AG04449 (cell line): Measurements from ENCODE around the gene PIGW.

Source experiments
- CTCF ChIA-PET: fragments of 350-600 bp; formaldehyde crosslinking; extraction: SDS; loops from one replicate; lab custom pipeline; 2021; ENCODE audit warnings: antibody characterized with exemption; lab: Yijun Ruan, JAX
- POLR2A ChIA-PET: fragments of 400-600, 350-600 bp; formaldehyde crosslinking; extraction: SDS; loops from one replicate; lab custom pipeline; 2020; ENCODE audit warnings: antibody characterized with exemption, inconsistent platforms; lab: Yijun Ruan, JAX
- DNase-seq: peaks from one replicate; pipeline ENCODE4 v3.0.0-alpha.2; 2010; ENCODE audit warnings: low read depth, low spot score
- H3K4me3 ChIP-seq: 2 replicates; pipeline ENCODE4 v1.5.1; 2011; ENCODE audit warnings: low read depth, mild to moderate bottlenecking, control low read depth, low read length
- CTCF ChIP-seq: IDR thresholded peaks from one replicate; pipeline ENCODE4 v1.5.1; 2011; ENCODE audit warnings: mild to moderate bottlenecking, moderate library complexity, low read length, control low read depth, inconsistent platforms; ENCODE audit not compliant: insufficient read depth; ENCODE audit errors: missing control alignments

Gene PIGW

GRCh38 chr17:36550491-36551417 lies 16.0 kb downstream of the PIGW start:
- no peak for TF ChIP-seq CTCF
- no peak for DNase-seq
- H3K4me3 ChIP-seq: no peak overlapping the region
- CTCF ChIA-PET: interaction anchor here (1.4 kb wide), 1 partner anchor 50 kb away, joined by 3 read pairs; the partner anchor contains the start of gene MRM1
- POLR2A ChIA-PET: no interaction called here

- ChIA-PET POLR2A (no interaction called here), CTCF (no interaction called here)
- no peak for DNase-seq
- no peak overlapping the region for H3K4me3 ChIP-seq
- no peak for TF ChIP-seq CTCF
These were observed 18.7 kb downstream of the PIGW start for GRCh38 chr17:36553459-36553858.

GRCh38 chr17:36566081-36566480 lies 31.3 kb downstream of the PIGW start:
- no peak for DNase-seq
- ChIA-PET POLR2A (no interaction called here), CTCF (interaction anchor here (0.6 to 1.5 kb wide), 2 partner anchors 10 to 13 kb away, joined by 3 read pairs; no protein-coding TSS in a partner anchor)
- no peak overlapping the region for H3K4me3 ChIP-seq
- no peak for TF ChIP-seq CTCF

- CTCF ChIA-PET: no interaction called here
- POLR2A ChIA-PET: interaction anchor here (1.0 kb wide), 1 partner anchor 11 kb away, joined by 3 read pairs; no protein-coding TSS in a partner anchor
- no peak for TF ChIP-seq CTCF
These were observed 40.2 kb downstream of the PIGW start for GRCh38 chr17:36575028-36575427.

GRCh38 chr17:36576793-36577192 lies 42.0 kb downstream of the PIGW start:
- TF ChIP-seq CTCF: no peak
- POLR2A ChIA-PET: no interaction called here
- no peak for DNase-seq
- CTCF ChIA-PET: no interaction called here
- no peak overlapping the region for H3K4me3 ChIP-seq

More at GRCh38 chr17:36575028-36575427, 40.2 kb downstream of the PIGW start:
- no peak overlapping the region for H3K4me3 ChIP-seq
- no peak for DNase-seq

GRCh38 chr17:36578671-36579070 lies 43.9 kb downstream of the PIGW start:
- CTCF ChIA-PET: interaction anchor here (1.4 kb wide), 1 partner anchor 12 kb away, joined by 3 read pairs; no protein-coding TSS in a partner anchor
- H3K4me3 ChIP-seq: no peak overlapping the region
- POLR2A ChIA-PET: no interaction called here
- TF ChIP-seq CTCF: no peak
- no peak for DNase-seq
